HL-60/S4 treated with retinoic acid at 250 ng/mL for 4 days and 3 days (cell line): ENCODE results near the gene TBC1D24.
"Not testable (repeated sequence)": the region's sequence is repeated elsewhere in the genome, so short reads cannot be mapped to it uniquely, and the experiment has no call there.

Source experiments
- in situ Hi-C: fragments of 300-500 bp; cut with MboI; formaldehyde crosslinking; loops from 2 replicates; pipeline ENCODE4 v1.7.0; 2022; ENCODE audit warnings: low sequenced_read_pairs

TBC1D24 gene

DNA sequence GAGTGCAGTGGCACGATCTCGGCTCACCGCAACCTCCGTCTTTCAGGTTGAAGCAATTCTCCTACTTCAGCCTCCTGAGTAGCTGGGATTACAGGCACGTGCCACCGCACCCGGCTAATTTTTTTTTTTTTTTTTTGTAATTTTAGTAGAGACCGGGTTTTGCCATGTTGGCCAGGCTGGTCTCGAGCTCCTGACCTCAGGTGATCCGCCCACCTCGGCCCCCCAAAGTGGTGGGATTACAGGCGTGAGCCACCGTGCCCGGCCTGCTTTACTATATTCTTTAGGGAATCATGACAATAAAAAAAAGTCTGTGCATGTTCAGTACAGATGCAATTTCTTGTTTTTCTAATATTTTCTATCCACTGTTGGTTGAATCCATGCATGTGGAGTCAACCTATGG is 68.8 kb downstream of the TBC1D24 start:
- in situ Hi-C loops: not testable (repeated sequence)

- in situ Hi-C loops: not testable (repeated sequence)
Observed at GRCh38 chr16:2550283-2550878, 75.5 kb downstream of the TBC1D24 start.

GRCh38 chr16:2551420-2551889 is 76.5 kb downstream of the TBC1D24 start:
- in situ Hi-C loops: not testable (repeated sequence)

GRCh38 chr16:2554709-2555425 is 79.9 kb downstream of the TBC1D24 start:
- in situ Hi-C loops: not testable (repeated sequence)
